ENCODE data around the gene ZNF593. TPM values are rescaled to one million over a fixed set of nuclear protein-coding genes. Genes with fewer than 3 reads are reported as not detected.

Gene ZNF593
- total RNA-seq, 1 donor from 2014 or later = 36.2 TPM

- H3K4me3 Mint-ChIP-seq = no peak overlapping the region
- no peaks in the 10 kb centered on the region for H3K27me3 Mint-ChIP-seq (ENCODE audit: low read depth)
- no peak overlapping the region for H3K27ac Mint-ChIP-seq (ENCODE audit: unreplicated experiment)
- TF ChIP-seq CTCF (conservative IDR thresholded peaks at IDR 0.05) = no peak
- H3K4me1 Mint-ChIP-seq = peaks cover 4% of the 10 kb centered on the region
- H3K36me3 Mint-ChIP-seq (ENCODE audit: low read depth) = no peaks in the 10 kb centered on the region
- no peaks in the 10 kb centered on the region for H3K9me3 Mint-ChIP-seq
- no peak for DNase-seq (ENCODE audit: low read depth, low spot score)
Observed at GRCh38 chr1:26130695-26131094, 39.0 kb upstream of the ZNF593 start.

GRCh38 chr1:26132128-26132833, 37.4 kb upstream of the ZNF593 start:
- TF ChIP-seq CTCF (conservative IDR thresholded peaks at IDR 0.05) = no peak
- H3K27ac Mint-ChIP-seq (ENCODE audit: unreplicated experiment) = no peak overlapping the region
- no peaks in the 10 kb centered on the region for H3K36me3 Mint-ChIP-seq (ENCODE audit: low read depth)
- no peaks in the 10 kb centered on the region for H3K9me3 Mint-ChIP-seq
- peaks cover 4% of the 10 kb centered on the region for H3K4me1 Mint-ChIP-seq
- DNase-seq (ENCODE audit: low read depth, low spot score) = no peak
- no peaks in the 10 kb centered on the region for H3K27me3 Mint-ChIP-seq (ENCODE audit: low read depth)
- H3K4me3 Mint-ChIP-seq = no peak overlapping the region

- Mint-ChIP-seq H3K27ac (ENCODE audit: unreplicated experiment) (no peak overlapping the region), H3K36me3 (ENCODE audit: low read depth) (no peaks in the 10 kb centered on the region), H3K4me3 (no peak overlapping the region), H3K4me1 (peaks cover 4% of the 10 kb centered on the region), H3K9me3 (no peaks in the 10 kb centered on the region), H3K27me3 (ENCODE audit: low read depth) (no peaks in the 10 kb centered on the region)
- no peak for TF ChIP-seq CTCF (conservative IDR thresholded peaks at IDR 0.05)
- no peak for DNase-seq (ENCODE audit: low read depth, low spot score)
Observed at GRCh38 chr1:26132834-26133167, 36.9 kb upstream of the ZNF593 start.

- TF ChIP-seq CTCF (conservative IDR thresholded peaks at IDR 0.05) = no peak
- H3K4me3 Mint-ChIP-seq = no peak overlapping the region
- DNase-seq (ENCODE audit: low read depth, low spot score) = no peak
- no peaks in the 10 kb centered on the region for H3K9me3 Mint-ChIP-seq
- no peaks in the 10 kb centered on the region for H3K4me1 Mint-ChIP-seq
- H3K27ac Mint-ChIP-seq (ENCODE audit: unreplicated experiment) = no peak overlapping the region
- H3K27me3 Mint-ChIP-seq (ENCODE audit: low read depth) = no peaks in the 10 kb centered on the region
- no peaks in the 10 kb centered on the region for H3K36me3 Mint-ChIP-seq (ENCODE audit: low read depth)
Observed at GRCh38 chr1:26134466-26134865, 35.2 kb upstream of the ZNF593 start.

- no peaks in the 10 kb centered on the region for H3K36me3 Mint-ChIP-seq (ENCODE audit: low read depth)
- no peak for DNase-seq (ENCODE audit: low read depth, low spot score)
Observed at GRCh38 chr1:26138974-26139558, 30.6 kb upstream of the ZNF593 start.

More at GRCh38 chr1:26138974-26139558, 30.6 kb upstream of the ZNF593 start:
- H3K27me3 Mint-ChIP-seq (ENCODE audit: low read depth) = peaks cover 4% of the 10 kb centered on the region
- H3K4me3 Mint-ChIP-seq = no peak overlapping the region
- H3K4me1 Mint-ChIP-seq = no peaks in the 10 kb centered on the region
- no peak for TF ChIP-seq CTCF (conservative IDR thresholded peaks at IDR 0.05)
- peak overlapping the region; percentile 63 for H3K27ac Mint-ChIP-seq (ENCODE audit: unreplicated experiment)
- H3K9me3 Mint-ChIP-seq = no peaks in the 10 kb centered on the region

Measured in neural crest cell (in vitro differentiated cells).